HEK293T (cell line): ENCODE results near the gene DSEL.

Experiments
- CTCF ChIA-PET: fragments of 350-600 bp; formaldehyde crosslinking; extraction: SDS; loops from one replicate; lab custom pipeline; 2021; ENCODE audit warnings: antibody characterized with exemption, inconsistent platforms; lab: Yijun Ruan, JAX
- POLR2A ChIA-PET: fragments of 350-600 bp; formaldehyde crosslinking; extraction: SDS; loops from one replicate; lab custom pipeline; 2020; ENCODE audit warnings: antibody characterized with exemption, inconsistent platforms; lab: Yijun Ruan, JAX
- DNase-seq: peaks from one replicate; pipeline ENCODE4 v3.0.0; 2012; ENCODE audit warnings: mixed read lengths; ENCODE audit errors: extremely low spot score
- ARNT ChIP-seq: fragments of 450-650 bp; IDR thresholded peaks from 2 replicates; pipeline ENCODE4 v1.6.1; 2017; ENCODE audit warnings: mild to moderate bottlenecking
- BHLHE40 ChIP-seq: fragments of 450-650 bp; IDR thresholded peaks from 2 replicates; pipeline ENCODE4 v1.6.1; 2016; ENCODE audit warnings: mild to moderate bottlenecking, moderate library complexity, borderline replicate concordance
- CTBP1 ChIP-seq: fragments of 450-650 bp; IDR thresholded peaks from 2 replicates; pipeline ENCODE4 v1.6.1; 2016; ENCODE audit warnings: borderline replicate concordance
- ELF4 ChIP-seq: fragments of 450-650 bp; IDR thresholded peaks from 2 replicates; pipeline ENCODE4 v1.6.1; 2017; ENCODE audit warnings: antibody characterized with exemption
- FOXA1 ChIP-seq: fragments of 450-650 bp; IDR thresholded peaks from 2 replicates; pipeline ENCODE4 v1.6.1; 2016; ENCODE audit warnings: mild to moderate bottlenecking
- FOXK2 ChIP-seq: fragments of 450-650 bp; IDR thresholded peaks from 2 replicates; pipeline ENCODE4 v1.6.1; 2016; ENCODE audit warnings: mild to moderate bottlenecking
- FOXM1 ChIP-seq: fragments of 450-650 bp; IDR thresholded peaks from 2 replicates; pipeline ENCODE4 v1.6.1; 2017; ENCODE audit warnings: mild to moderate bottlenecking, borderline replicate concordance
- HDGF ChIP-seq: fragments of 450-650 bp; IDR thresholded peaks from 2 replicates; pipeline ENCODE4 v1.6.1; 2017; ENCODE audit warnings: antibody characterized with exemption, borderline replicate concordance
- L3MBTL2 ChIP-seq: fragments of 450-650 bp; conservative IDR thresholded peaks from 2 replicates; pipeline ENCODE4 v1.6.1; 2016; ENCODE audit warnings: mild to moderate bottlenecking
- LEF1 ChIP-seq: fragments of 450-650 bp; IDR thresholded peaks from 2 replicates; pipeline ENCODE4 v1.6.1; 2017; ENCODE audit warnings: mild to moderate bottlenecking, borderline replicate concordance
- NFRKB ChIP-seq: fragments of 450-650 bp; IDR thresholded peaks from 2 replicates; pipeline ENCODE4 v1.6.1; 2016; ENCODE audit warnings: mild to moderate bottlenecking, moderate library complexity
- PKNOX1 ChIP-seq: fragments of 450-650 bp; IDR thresholded peaks from 2 replicates; pipeline ENCODE4 v1.6.1; 2016
- SP1 ChIP-seq: fragments of 450-650 bp; IDR thresholded peaks from 2 replicates; pipeline ENCODE4 v1.6.1; 2017
- SUZ12 ChIP-seq: fragments of 450-650 bp; IDR thresholded peaks from 2 replicates; pipeline ENCODE4 v1.6.1; 2016; ENCODE audit warnings: mild to moderate bottlenecking
- TARDBP ChIP-seq: fragments of 450-650 bp; IDR thresholded peaks from 2 replicates; pipeline ENCODE4 v1.6.1; 2016
- ZNF384 ChIP-seq: fragments of 450-650 bp; IDR thresholded peaks from 2 replicates; pipeline ENCODE4 v1.6.1; 2016

DSEL gene

GRCh38 chr18:67475673-67476072, 40.8 kb downstream of the DSEL start:
- CTCF ChIA-PET, result no interaction called here
- DNase-seq, result no peak
- POLR2A ChIA-PET, result no interaction called here
- TF ChIP-seq HDGF (no peak), SP1 (no peak), ZNF384 (no peak), L3MBTL2 (no peak), ELF4 (no peak)

GRCh38 chr18:67468038-67468437, 48.5 kb downstream of the DSEL start:
- CTCF ChIA-PET, result no interaction called here

GRCh38 chr18:67467188-67467587, 49.3 kb downstream of the DSEL start:
- POLR2A ChIA-PET, result no interaction called here
- TF ChIP-seq ELF4, result no peak
- TF ChIP-seq ARNT, result no peak
- TF ChIP-seq BHLHE40, result no peak
- TF ChIP-seq SP1, result no peak
- TF ChIP-seq FOXK2, result no peak
- TF ChIP-seq CTBP1, result no peak
- TF ChIP-seq SUZ12, result no peak
- no peak for TF ChIP-seq ZNF384
- no peak for TF ChIP-seq L3MBTL2
- TF ChIP-seq TARDBP, result no peak
- TF ChIP-seq NFRKB, result no peak
- no peak for TF ChIP-seq HDGF
- no peak for TF ChIP-seq FOXA1
- TF ChIP-seq PKNOX1, result no peak
- no peak for TF ChIP-seq LEF1
- no peak for TF ChIP-seq FOXM1
- DNase-seq, result no peak
- CTCF ChIA-PET, result no interaction called here

More at GRCh38 chr18:67468038-67468437, 48.5 kb downstream of the DSEL start:
- POLR2A ChIA-PET, result no interaction called here
- DNase-seq, result no peak
- TF ChIP-seq LEF1, result no peak
- TF ChIP-seq BHLHE40, result no peak
- no peak for TF ChIP-seq ELF4
- no peak for TF ChIP-seq NFRKB
- TF ChIP-seq PKNOX1, result no peak
- TF ChIP-seq ARNT, result no peak
- no peak for TF ChIP-seq FOXA1
- TF ChIP-seq L3MBTL2, result no peak
- no peak for TF ChIP-seq FOXM1
- no peak for TF ChIP-seq HDGF
- no peak for TF ChIP-seq CTBP1
- no peak for TF ChIP-seq FOXK2
- no peak for TF ChIP-seq ZNF384

GRCh38 chr18:67464499-67464898, 52.0 kb downstream of the DSEL start:
- ChIA-PET CTCF (no interaction called here), POLR2A (no interaction called here)
- no peak for DNase-seq
- TF ChIP-seq FOXA1 (no peak), SP1 (no peak), FOXM1 (no peak), BHLHE40 (no peak), PKNOX1 (no peak), ELF4 (no peak), SUZ12 (no peak), LEF1 (no peak), ARNT (no peak), CTBP1 (no peak), NFRKB (no peak), TARDBP (no peak), HDGF (no peak), L3MBTL2 (no peak), FOXK2 (no peak), ZNF384 (no peak)

GRCh38 chr18:67463829-67464228, 52.7 kb downstream of the DSEL start:
- TF ChIP-seq CTBP1, result no peak
- no peak for TF ChIP-seq FOXA1
- no peak for TF ChIP-seq HDGF
- TF ChIP-seq FOXK2, result no peak
- no peak for TF ChIP-seq SP1
- no peak for TF ChIP-seq LEF1
- no peak for TF ChIP-seq NFRKB
- no peak for TF ChIP-seq SUZ12
- TF ChIP-seq FOXM1, result no peak
- TF ChIP-seq PKNOX1, result no peak
- no peak for TF ChIP-seq ARNT
- TF ChIP-seq BHLHE40, result no peak
- POLR2A ChIA-PET, result no interaction called here
- DNase-seq, result peak; percentile 3
- CTCF ChIA-PET, result no interaction called here

- TF ChIP-seq ARNT, result no peak
- no peak for TF ChIP-seq BHLHE40
- no peak for TF ChIP-seq CTBP1
- TF ChIP-seq FOXM1, result no peak
- no peak for TF ChIP-seq FOXK2
- TF ChIP-seq ELF4, result no peak
- TF ChIP-seq SUZ12, result no peak
- no peak for TF ChIP-seq FOXA1
- no peak for TF ChIP-seq HDGF
- no peak for TF ChIP-seq TARDBP
- no peak for TF ChIP-seq SP1
- no peak for TF ChIP-seq PKNOX1
- TF ChIP-seq L3MBTL2, result no peak
- TF ChIP-seq ZNF384, result no peak
- DNase-seq, result no peak
- CTCF ChIA-PET, result no interaction called here
- POLR2A ChIA-PET, result no interaction called here
Observed at GRCh38 chr18:67456711-67457110, 59.8 kb downstream of the DSEL start.
